SK-N-SH treated with all-trans-retinoic acid at 6 μM for 48 hours (cell line): ENCODE data around the gene C16orf96.

Source experiments
- ATAC-seq: fragments of 200-7000 bp; cut with Tn5 transposase; 3 replicates; pipeline ENCODE4 v1.9.1; 2020; ENCODE audit warnings: mild to moderate bottlenecking, moderate library complexity
- ARNTL ChIP-seq: fragments of 450-650 bp; formaldehyde crosslinking; IDR thresholded peaks from 2 replicates; pipeline ENCODE4 v1.5.0; 2020; ENCODE audit warnings: low read depth, mild to moderate bottlenecking, moderate library complexity, borderline replicate concordance
- BACH2 ChIP-seq: fragments of 250-450 bp; sonication (Bioruptor Pico); IDR thresholded peaks from 2 replicates; pipeline ENCODE4 v1.9.0; 2021; ENCODE audit warnings: mild to moderate bottlenecking, borderline replicate concordance
- CSDC2 ChIP-seq: fragments of 250-450 bp; sonication (Bioruptor Pico); IDR thresholded peaks from 2 replicates; pipeline ENCODE4 v1.5.0; 2020; ENCODE audit warnings: mild to moderate bottlenecking, moderate library complexity
- ESRRG ChIP-seq: fragments of 250-450 bp; sonication (Bioruptor Pico); IDR thresholded peaks from 2 replicates; pipeline ENCODE4 v1.6.1; 2021; ENCODE audit warnings: mild to moderate bottlenecking
- GLIS3 ChIP-seq: fragments of 250-450 bp; sonication (Bioruptor Pico); IDR thresholded peaks from 2 replicates; pipeline ENCODE4 v1.5.0; 2020; ENCODE audit warnings: mild to moderate bottlenecking, moderate library complexity
- ISL1 ChIP-seq: fragments of 250-450 bp; sonication (Bioruptor Pico); IDR thresholded peaks from 2 replicates; pipeline ENCODE4 v2.1.2; 2022; ENCODE audit warnings: mild to moderate bottlenecking, moderate library complexity
- OSR1 ChIP-seq: fragments of 250-450 bp; sonication (Bioruptor Pico); IDR thresholded peaks from 2 replicates; pipeline ENCODE4 v1.8.0; 2022; ENCODE audit warnings: moderate library complexity, mild to moderate bottlenecking, inconsistent platforms
- RARB ChIP-seq: fragments of 250-450 bp; sonication (Bioruptor Pico); IDR thresholded peaks from 2 replicates; pipeline ENCODE4 v1.8.0; 2021; ENCODE audit warnings: mild to moderate bottlenecking, moderate library complexity
- SNAI2 ChIP-seq: fragments of 250-450 bp; sonication (Bioruptor Pico); IDR thresholded peaks from 2 replicates; pipeline ENCODE4 v1.5.0; 2020; ENCODE audit warnings: mild to moderate bottlenecking, moderate library complexity
- TCF4 ChIP-seq: fragments of 250-450 bp; sonication (Bioruptor Pico); IDR thresholded peaks from 2 replicates; pipeline ENCODE4 v1.8.0; 2021; ENCODE audit warnings: mild to moderate bottlenecking, moderate library complexity, borderline replicate concordance
- ZC3H10 ChIP-seq: fragments of 250-450 bp; sonication (Bioruptor Pico); IDR thresholded peaks from 2 replicates; pipeline ENCODE4 v1.5.1; 2021; ENCODE audit warnings: mild to moderate bottlenecking, moderate library complexity
- ZFP3 ChIP-seq: fragments of 250-450 bp; sonication (Bioruptor Pico); IDR thresholded peaks from 2 replicates; pipeline ENCODE4 v1.5.0; 2020; ENCODE audit warnings: mild to moderate bottlenecking, moderate library complexity
- ZFP30 ChIP-seq: fragments of 450-650 bp; formaldehyde crosslinking; IDR thresholded peaks from 2 replicates; pipeline ENCODE4 v1.5.0; 2022; ENCODE audit warnings: mild to moderate bottlenecking, moderate library complexity
- ZNF565 ChIP-seq: fragments of 450-650 bp; formaldehyde crosslinking; conservative IDR thresholded peaks from 2 replicates; pipeline ENCODE4 v1.5.0; 2020; ENCODE audit warnings: low read depth, mild to moderate bottlenecking, moderate library complexity
- ZNF8 ChIP-seq: fragments of 450-650 bp; formaldehyde crosslinking; IDR thresholded peaks from 2 replicates; pipeline ENCODE4 v1.5.0; 2020; ENCODE audit warnings: mild to moderate bottlenecking, moderate library complexity
- TF ChIP-seq, protein P1 (sequence below): fragments of 250-450 bp; sonication (Bioruptor Pico); IDR thresholded peaks from 2 replicates; pipeline ENCODE4 v1.5.0; 2020; ENCODE audit warnings: mild to moderate bottlenecking, moderate library complexity
- TF ChIP-seq, protein P2 (sequence below): fragments of 250-450 bp; sonication (Bioruptor Pico); IDR thresholded peaks from 2 replicates; pipeline ENCODE4 v1.5.1; 2020; ENCODE audit warnings: low read depth, mild to moderate bottlenecking, moderate library complexity
- TF ChIP-seq, protein P3 (sequence below): fragments of 250-450 bp; sonication (Bioruptor Pico); IDR thresholded peaks from 2 replicates; pipeline ENCODE4 v1.8.0; 2020; ENCODE audit warnings: mild to moderate bottlenecking, moderate library complexity, borderline replicate concordance
- TF ChIP-seq, protein P4 (sequence below): fragments of 250-450 bp; sonication (Bioruptor Pico); IDR thresholded peaks from 2 replicates; pipeline ENCODE4 v1.8.0; 2021; ENCODE audit warnings: low read depth, mild to moderate bottlenecking, moderate library complexity, borderline replicate concordance
- TF ChIP-seq, protein P5 (sequence below): fragments of 250-450 bp; sonication (Bioruptor Pico); IDR thresholded peaks from 2 replicates; pipeline ENCODE4 v1.5.1; 2021; ENCODE audit warnings: mild to moderate bottlenecking, moderate library complexity

Gene C16orf96

DNA sequence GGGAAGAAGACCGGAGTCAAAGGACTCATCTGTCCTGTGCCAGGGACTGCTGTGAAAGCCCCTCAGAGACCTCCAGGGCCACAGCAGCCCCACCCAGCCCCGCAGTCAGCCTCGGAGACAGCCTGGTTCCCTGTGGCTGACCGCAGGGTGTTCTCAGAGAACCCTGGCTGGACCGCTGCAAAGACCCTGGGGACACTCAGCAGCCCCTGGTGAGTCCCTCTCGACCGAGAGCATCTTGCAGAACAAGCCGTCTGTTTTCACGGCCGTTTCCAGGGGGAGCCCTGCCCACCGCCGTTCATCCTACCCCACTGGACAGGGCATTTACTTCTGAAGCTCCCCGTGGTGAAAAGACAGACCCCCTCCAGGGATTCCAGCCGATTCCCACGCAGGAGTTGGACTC, 48.3 kb downstream of the C16orf96 start:
- ATAC-seq = peak; percentile 8; the same call in 2 of the 3 replicates
- TF ChIP-seq ZC3H10 (CRISPR knock-in tag) (no peak), ISL1 (CRISPR knock-in tag) (no peak), OSR1 (CRISPR knock-in tag) (no peak), ZNF8 (CRISPR knock-in tag) (no peak), ESRRG (CRISPR knock-in tag) (no peak), ZFP3 (no peak), GLIS3 (CRISPR knock-in tag) (no peak), ARNTL (CRISPR knock-in tag) (no peak), CSDC2 (CRISPR knock-in tag) (no peak), RARB (no peak)
- TF ChIP-seq, protein P1, sequence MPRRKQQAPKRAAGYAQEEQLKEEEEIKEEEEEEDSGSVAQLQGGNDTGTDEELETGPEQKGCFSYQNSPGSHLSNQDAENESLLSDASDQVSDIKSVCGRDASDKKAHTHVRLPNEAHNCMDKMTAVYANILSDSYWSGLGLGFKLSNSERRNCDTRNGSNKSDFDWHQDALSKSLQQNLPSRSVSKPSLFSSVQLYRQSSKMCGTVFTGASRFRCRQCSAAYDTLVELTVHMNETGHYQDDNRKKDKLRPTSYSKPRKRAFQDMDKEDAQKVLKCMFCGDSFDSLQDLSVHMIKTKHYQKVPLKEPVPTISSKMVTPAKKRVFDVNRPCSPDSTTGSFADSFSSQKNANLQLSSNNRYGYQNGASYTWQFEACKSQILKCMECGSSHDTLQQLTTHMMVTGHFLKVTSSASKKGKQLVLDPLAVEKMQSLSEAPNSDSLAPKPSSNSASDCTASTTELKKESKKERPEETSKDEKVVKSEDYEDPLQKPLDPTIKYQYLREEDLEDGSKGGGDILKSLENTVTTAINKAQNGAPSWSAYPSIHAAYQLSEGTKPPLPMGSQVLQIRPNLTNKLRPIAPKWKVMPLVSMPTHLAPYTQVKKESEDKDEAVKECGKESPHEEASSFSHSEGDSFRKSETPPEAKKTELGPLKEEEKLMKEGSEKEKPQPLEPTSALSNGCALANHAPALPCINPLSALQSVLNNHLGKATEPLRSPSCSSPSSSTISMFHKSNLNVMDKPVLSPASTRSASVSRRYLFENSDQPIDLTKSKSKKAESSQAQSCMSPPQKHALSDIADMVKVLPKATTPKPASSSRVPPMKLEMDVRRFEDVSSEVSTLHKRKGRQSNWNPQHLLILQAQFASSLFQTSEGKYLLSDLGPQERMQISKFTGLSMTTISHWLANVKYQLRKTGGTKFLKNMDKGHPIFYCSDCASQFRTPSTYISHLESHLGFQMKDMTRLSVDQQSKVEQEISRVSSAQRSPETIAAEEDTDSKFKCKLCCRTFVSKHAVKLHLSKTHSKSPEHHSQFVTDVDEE = no peak
- TF ChIP-seq, protein P2, sequence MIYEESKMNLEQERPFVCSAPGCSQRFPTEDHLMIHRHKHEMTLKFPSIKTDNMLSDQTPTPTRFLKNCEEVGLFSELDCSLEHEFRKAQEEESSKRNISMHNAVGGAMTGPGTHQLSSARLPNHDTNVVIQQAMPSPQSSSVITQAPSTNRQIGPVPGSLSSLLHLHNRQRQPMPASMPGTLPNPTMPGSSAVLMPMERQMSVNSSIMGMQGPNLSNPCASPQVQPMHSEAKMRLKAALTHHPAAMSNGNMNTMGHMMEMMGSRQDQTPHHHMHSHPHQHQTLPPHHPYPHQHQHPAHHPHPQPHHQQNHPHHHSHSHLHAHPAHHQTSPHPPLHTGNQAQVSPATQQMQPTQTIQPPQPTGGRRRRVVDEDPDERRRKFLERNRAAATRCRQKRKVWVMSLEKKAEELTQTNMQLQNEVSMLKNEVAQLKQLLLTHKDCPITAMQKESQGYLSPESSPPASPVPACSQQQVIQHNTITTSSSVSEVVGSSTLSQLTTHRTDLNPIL (CRISPR knock-in tag) = no peak
- TF ChIP-seq, protein P3, sequence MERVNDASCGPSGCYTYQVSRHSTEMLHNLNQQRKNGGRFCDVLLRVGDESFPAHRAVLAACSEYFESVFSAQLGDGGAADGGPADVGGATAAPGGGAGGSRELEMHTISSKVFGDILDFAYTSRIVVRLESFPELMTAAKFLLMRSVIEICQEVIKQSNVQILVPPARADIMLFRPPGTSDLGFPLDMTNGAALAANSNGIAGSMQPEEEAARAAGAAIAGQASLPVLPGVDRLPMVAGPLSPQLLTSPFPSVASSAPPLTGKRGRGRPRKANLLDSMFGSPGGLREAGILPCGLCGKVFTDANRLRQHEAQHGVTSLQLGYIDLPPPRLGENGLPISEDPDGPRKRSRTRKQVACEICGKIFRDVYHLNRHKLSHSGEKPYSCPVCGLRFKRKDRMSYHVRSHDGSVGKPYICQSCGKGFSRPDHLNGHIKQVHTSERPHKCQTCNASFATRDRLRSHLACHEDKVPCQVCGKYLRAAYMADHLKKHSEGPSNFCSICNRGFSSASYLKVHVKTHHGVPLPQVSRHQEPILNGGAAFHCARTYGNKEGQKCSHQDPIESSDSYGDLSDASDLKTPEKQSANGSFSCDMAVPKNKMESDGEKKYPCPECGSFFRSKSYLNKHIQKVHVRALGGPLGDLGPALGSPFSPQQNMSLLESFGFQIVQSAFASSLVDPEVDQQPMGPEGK = no peak

DNA sequence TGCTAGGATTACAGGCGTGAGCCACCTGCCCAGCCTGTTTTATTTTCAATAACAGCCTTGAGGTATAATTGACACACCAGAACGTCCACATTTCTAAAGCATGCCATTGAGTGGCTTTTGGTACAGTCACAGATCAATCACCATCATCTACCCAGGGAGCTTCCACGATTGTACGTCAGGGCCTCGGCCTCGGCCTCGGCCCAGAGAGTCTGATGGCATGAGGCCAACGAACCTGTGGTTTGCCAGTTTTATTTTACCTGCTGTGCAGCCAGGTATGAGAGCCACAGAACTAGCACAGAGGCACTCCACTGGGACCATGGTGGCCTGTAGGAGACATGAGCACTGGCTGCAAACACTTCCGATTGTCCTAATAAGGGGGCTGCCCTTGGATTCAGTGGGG, 50.2 kb downstream of the C16orf96 start:
- ATAC-seq = no peak
- TF ChIP-seq ZFP30 (CRISPR knock-in tag) (no peak), TCF4 (CRISPR knock-in tag) (no peak), ZNF565 (no peak), SNAI2 (no peak), ARNTL (CRISPR knock-in tag) (no peak), BACH2 (CRISPR knock-in tag) (no peak), CSDC2 (CRISPR knock-in tag) (no peak), RARB (no peak)
- TF ChIP-seq, protein P4, sequence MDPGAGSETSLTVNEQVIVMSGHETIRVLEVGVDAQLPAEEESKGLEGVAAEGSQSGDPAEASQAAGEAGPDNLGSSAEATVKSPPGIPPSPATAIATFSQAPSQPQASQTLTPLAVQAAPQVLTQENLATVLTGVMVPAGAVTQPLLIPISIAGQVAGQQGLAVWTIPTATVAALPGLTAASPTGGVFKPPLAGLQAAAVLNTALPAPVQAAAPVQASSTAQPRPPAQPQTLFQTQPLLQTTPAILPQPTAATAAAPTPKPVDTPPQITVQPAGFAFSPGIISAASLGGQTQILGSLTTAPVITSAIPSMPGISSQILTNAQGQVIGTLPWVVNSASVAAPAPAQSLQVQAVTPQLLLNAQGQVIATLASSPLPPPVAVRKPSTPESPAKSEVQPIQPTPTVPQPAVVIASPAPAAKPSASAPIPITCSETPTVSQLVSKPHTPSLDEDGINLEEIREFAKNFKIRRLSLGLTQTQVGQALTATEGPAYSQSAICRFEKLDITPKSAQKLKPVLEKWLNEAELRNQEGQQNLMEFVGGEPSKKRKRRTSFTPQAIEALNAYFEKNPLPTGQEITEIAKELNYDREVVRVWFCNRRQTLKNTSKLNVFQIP = no peak
- TF ChIP-seq, protein P3 = no peak
- TF ChIP-seq, all 23 proteins: peak for 0

DNA sequence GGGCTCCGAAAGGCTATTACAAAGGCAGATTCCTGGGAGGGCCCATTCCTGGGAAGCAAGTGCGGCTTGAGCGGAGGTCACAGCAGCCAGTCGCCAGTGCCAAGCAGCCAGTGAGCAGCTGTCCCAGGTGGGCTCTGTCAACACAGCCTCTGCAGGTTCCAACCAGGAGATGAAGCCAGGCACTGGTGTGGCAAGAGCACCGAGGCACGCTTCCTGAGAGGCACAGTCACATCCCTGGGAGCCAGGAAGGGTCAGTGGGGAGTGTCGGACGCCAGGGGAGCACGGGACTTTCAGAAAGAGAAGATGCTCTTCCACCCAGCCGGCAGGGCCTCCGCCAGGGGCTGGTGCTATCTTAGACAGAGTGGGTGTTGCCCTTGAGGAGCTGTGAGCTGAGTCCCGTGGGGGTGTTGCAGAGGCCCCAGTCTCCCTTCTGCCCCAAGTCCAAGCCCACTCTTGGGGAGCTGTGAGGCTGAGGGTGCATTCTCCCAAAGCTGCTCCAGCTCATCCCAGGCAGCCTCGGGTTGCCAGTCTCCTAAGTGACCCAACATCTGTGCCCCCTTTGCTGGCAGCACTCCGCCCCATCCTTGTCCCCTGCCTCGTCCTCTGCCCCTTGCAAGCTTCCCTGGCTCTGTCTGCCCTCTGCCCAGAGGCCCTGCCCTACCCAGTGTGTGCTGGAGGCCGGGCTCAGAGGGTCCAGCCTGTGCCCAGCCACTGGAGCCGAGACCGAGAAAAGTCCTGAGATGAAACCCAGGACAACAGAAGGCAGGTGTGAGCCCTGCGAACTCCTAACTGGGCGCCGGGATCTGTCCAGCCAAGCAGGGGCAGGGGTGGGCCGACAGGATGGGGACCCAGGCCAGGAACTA, 51.9 kb downstream of the C16orf96 start:
- ATAC-seq = no peak
- TF ChIP-seq ESRRG (CRISPR knock-in tag) = no peak
- no peak for TF ChIP-seq TCF4 (CRISPR knock-in tag)
- no peak for TF ChIP-seq ZNF565
- no peak for TF ChIP-seq BACH2 (CRISPR knock-in tag)
- no peak for TF ChIP-seq ZNF8 (CRISPR knock-in tag)
- no peak for TF ChIP-seq SNAI2
- TF ChIP-seq, protein P1 = no peak
- TF ChIP-seq, protein P5, sequence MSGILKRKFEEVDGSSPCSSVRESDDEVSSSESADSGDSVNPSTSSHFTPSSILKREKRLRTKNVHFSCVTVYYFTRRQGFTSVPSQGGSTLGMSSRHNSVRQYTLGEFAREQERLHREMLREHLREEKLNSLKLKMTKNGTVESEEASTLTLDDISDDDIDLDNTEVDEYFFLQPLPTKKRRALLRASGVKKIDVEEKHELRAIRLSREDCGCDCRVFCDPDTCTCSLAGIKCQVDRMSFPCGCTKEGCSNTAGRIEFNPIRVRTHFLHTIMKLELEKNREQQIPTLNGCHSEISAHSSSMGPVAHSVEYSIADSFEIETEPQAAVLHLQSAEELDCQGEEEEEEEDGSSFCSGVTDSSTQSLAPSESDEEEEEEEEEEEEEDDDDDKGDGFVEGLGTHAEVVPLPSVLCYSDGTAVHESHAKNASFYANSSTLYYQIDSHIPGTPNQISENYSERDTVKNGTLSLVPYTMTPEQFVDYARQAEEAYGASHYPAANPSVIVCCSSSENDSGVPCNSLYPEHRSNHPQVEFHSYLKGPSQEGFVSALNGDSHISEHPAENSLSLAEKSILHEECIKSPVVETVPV (CRISPR knock-in tag) = no peak
- no peak for TF ChIP-seq ZFP3
- no peak for TF ChIP-seq ARNTL (CRISPR knock-in tag)
- TF ChIP-seq CSDC2 (CRISPR knock-in tag) = no peak
